NCI-H187 treated with DMSO at 0.1 percent for 48 hours (cell line): ENCODE results near the gene LRRC32.
"Not testable (repeated sequence)": the region's sequence is repeated elsewhere in the genome, so short reads cannot be mapped to it uniquely, and the experiment has no call there.

Source experiments
- DNase-seq: peaks from one replicate; lab custom pipeline; 2025; lab: John Stamatoyannopoulos, UW

Gene LRRC32

GRCh38 chr11:76648061-76648460, 22.5 kb downstream of the LRRC32 start:
- DNase-seq: no peak

GRCh38 chr11:76646882-76647534, 23.5 kb downstream of the LRRC32 start:
- DNase-seq: no peak

- no peak for DNase-seq
Observed at GRCh38 chr11:76644591-76644990, 26.0 kb downstream of the LRRC32 start.

GRCh38 chr11:76643711-76644110, 26.8 kb downstream of the LRRC32 start:
- DNase-seq: not testable (repeated sequence)

GRCh38 chr11:76642341-76642740, 28.2 kb downstream of the LRRC32 start:
- DNase-seq: no peak

- no peak for DNase-seq
Observed at GRCh38 chr11:76641905-76642304, 28.6 kb downstream of the LRRC32 start.

- DNase-seq: no peak
Observed at GRCh38 chr11:76640501-76640900, 30.0 kb downstream of the LRRC32 start.

GRCh38 chr11:76639621-76640020, 30.9 kb downstream of the LRRC32 start:
- no peak for DNase-seq

- no peak for DNase-seq
Observed at GRCh38 chr11:76638270-76639197, 32.0 kb downstream of the LRRC32 start.

GRCh38 chr11:76637491-76638269, 32.9 kb downstream of the LRRC32 start:
- no peak for DNase-seq

- no peak for DNase-seq
Observed at GRCh38 chr11:76636826-76637460, 33.6 kb downstream of the LRRC32 start.

GRCh38 chr11:76635991-76636738, 34.4 kb downstream of the LRRC32 start:
- DNase-seq: no peak

GRCh38 chr11:76634886-76635285, 35.7 kb downstream of the LRRC32 start:
- DNase-seq: no peak

- no peak for DNase-seq
Observed at GRCh38 chr11:76632492-76632891, 38.1 kb downstream of the LRRC32 start.

GRCh38 chr11:76631566-76632308, 38.8 kb downstream of the LRRC32 start:
- no peak for DNase-seq

GRCh38 chr11:76630600-76631281, 39.8 kb downstream of the LRRC32 start:
- no peak for DNase-seq

GRCh38 chr11:76629853-76630599, 40.5 kb downstream of the LRRC32 start:
- no peak for DNase-seq

GRCh38 chr11:76629116-76629852, 41.3 kb downstream of the LRRC32 start:
- no peak for DNase-seq
